ENCODE results near the gene COG8. TPM values are rescaled to one million over a fixed set of nuclear protein-coding genes. Genes with fewer than 3 reads are reported as not detected.

COG8 gene
- total and polyA plus RNA-seq, 2 of the 8 experiments (the other 6 are each of a cell fraction or from before 2014, with no cell fraction given), result 49.1 to 55.6 TPM

DNA sequence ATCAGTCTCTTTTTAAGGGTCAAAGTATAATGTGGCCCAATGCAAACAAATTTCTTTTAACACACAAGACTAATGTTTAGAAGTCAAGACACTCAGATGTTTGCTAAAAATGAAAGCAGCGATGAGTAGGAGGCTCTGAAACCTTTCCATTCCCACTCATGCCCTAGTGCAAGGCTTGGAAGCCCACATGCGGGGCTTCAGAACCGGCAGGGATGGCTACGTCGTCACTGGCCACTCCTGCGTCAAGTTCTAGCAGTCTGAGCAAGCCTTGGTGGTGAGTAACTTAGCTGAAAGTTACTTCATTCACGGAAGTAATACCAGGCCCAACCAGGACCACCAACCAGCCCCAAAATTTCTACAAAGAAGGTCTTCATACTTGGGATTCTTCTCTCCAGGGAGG lies 27.1 kb upstream of the COG8 start:
- no peaks in the 10 kb centered on the region for H3K23me2 ChIP-seq (ENCODE audit: low read depth, low read length)
- H2BK12ac ChIP-seq (ENCODE audit: low read depth, low read length), result no peak overlapping the region
- FAIRE-seq, result no peak
- no peak overlapping the region for H4K5ac ChIP-seq (ENCODE audit: insufficient read length, low read depth, low read length)
- H2BK15ac ChIP-seq (ENCODE audit: low read length), result no peak overlapping the region
- no peak overlapping the region for H2BK5ac ChIP-seq (ENCODE audit: low read depth, low read length)
- H3K9ac ChIP-seq (replicated peaks in 1 of 4; ENCODE audit: extremely low read depth in 1 of 4, low read depth in 3 of 4, low read length in 3 of 4), result no peak overlapping the region
- H2AFZ ChIP-seq (ENCODE audit: low read length), result no peak overlapping the region
- H3K56ac ChIP-seq (replicated peaks; ENCODE audit: insufficient read length, low read depth, low read length), result no peak overlapping the region
- 90% methylated on average over 7 of the region's 7 CpGs; no CpG with 5 or more reads in 1 of the 2 experiments for WGBS, 2 experiments (ENCODE audit: extremely low coverage in 1 of 2, insufficient coverage in 1 of 2, insufficient read length in 1 of 2, insufficient replicate concordance in 2 of 2, low coverage in 1 of 2, low lambda C conversion rate in 2 of 2, missing lambda C conversion rate in 1 of 2)
- H3K36me3 ChIP-seq (ENCODE audit: control insufficient read depth in 2 of 4, insufficient read depth in 4 of 4, low read length in 3 of 4), result peaks cover 13 to 58% (median 39%) of the 10 kb centered on the region in 4 experiments
- H4K20me1 ChIP-seq (replicated peaks in 1 of 2; ENCODE audit: control insufficient read depth in 1 of 2, insufficient read depth in 2 of 2, low read length in 2 of 2), result peaks cover 0 to 4% of the 10 kb centered on the region in 2 experiments
- no peak overlapping the region for H4K8ac ChIP-seq (ENCODE audit: extremely low read depth, insufficient read depth, low read length)
- ChIA-PET POLR2A (ENCODE audit: partially characterized antibody) (interaction anchor here (1.2 to 1.4 kb wide), 3 partner anchors 13 to 38 kb away, joined by 3 read pairs; no protein-coding TSS in a partner anchor), CTCF (ENCODE audit: partially characterized antibody) (interaction anchor here (0.9 kb wide), 1 partner anchor 26 kb away, joined by 3 read pairs; no protein-coding TSS in a partner anchor)
- no peak overlapping the region for H3K4ac ChIP-seq (replicated peaks; ENCODE audit: insufficient read length, low read depth, low read length)
- H3K18ac ChIP-seq (ENCODE audit: extremely low read depth, low read length), result no peak overlapping the region
- no peaks in the 10 kb centered on the region for H3K4me1 ChIP-seq (replicated peaks in 1 of 4; ENCODE audit: control insufficient read depth in 3 of 4, insufficient read depth in 4 of 4, low read length in 3 of 4)
- no peak overlapping the region for H3K4me3 ChIP-seq (ENCODE audit: extremely low read depth in 1 of 4, insufficient read depth in 2 of 4, low read depth in 3 of 4, low read length in 4 of 4)
- no peak overlapping the region for H3K23ac ChIP-seq (ENCODE audit: insufficient read length)
- no peak overlapping the region for H2BK120ac ChIP-seq (replicated peaks; ENCODE audit: low read depth, low read length)
- no peaks in the 10 kb centered on the region for H3K27me3 ChIP-seq (replicated peaks in 1 of 4; ENCODE audit: control insufficient read depth in 3 of 4, extremely low read depth in 1 of 4, insufficient read depth in 3 of 4, low read length in 3 of 4)
- no peak for TF ChIP-seq BACH1 (IDR thresholded peaks at IDR 0.05; ENCODE audit: low read length)
- TF ChIP-seq POU5F1 (IDR thresholded peaks at IDR 0.05; ENCODE audit: low read depth, low read length), result no peak
- no peak for TF ChIP-seq CHD1 (IDR thresholded peaks at IDR 0.05; ENCODE audit: low read depth, low read length)
- TF ChIP-seq POLR2AphosphoS5 (IDR thresholded peaks at IDR 0.05; ENCODE audit: low read depth, low read length), result no peak
- no peak for TF ChIP-seq EP300 (IDR thresholded peaks at IDR 0.05; ENCODE audit: borderline replicate concordance in 1 of 2, low read depth in 2 of 2, low read length in 2 of 2)
- TF ChIP-seq SIX5 (IDR thresholded peaks at IDR 0.05; ENCODE audit: low read depth, low read length), result no peak
- no peak for TF ChIP-seq HDAC6 (IDR thresholded peaks at IDR 0.05; ENCODE audit: low read depth, low read length)
- TF ChIP-seq YY1 (IDR thresholded peaks at IDR 0.05; ENCODE audit: low read depth, low read length), result no peak
- TF ChIP-seq, protein P1, sequence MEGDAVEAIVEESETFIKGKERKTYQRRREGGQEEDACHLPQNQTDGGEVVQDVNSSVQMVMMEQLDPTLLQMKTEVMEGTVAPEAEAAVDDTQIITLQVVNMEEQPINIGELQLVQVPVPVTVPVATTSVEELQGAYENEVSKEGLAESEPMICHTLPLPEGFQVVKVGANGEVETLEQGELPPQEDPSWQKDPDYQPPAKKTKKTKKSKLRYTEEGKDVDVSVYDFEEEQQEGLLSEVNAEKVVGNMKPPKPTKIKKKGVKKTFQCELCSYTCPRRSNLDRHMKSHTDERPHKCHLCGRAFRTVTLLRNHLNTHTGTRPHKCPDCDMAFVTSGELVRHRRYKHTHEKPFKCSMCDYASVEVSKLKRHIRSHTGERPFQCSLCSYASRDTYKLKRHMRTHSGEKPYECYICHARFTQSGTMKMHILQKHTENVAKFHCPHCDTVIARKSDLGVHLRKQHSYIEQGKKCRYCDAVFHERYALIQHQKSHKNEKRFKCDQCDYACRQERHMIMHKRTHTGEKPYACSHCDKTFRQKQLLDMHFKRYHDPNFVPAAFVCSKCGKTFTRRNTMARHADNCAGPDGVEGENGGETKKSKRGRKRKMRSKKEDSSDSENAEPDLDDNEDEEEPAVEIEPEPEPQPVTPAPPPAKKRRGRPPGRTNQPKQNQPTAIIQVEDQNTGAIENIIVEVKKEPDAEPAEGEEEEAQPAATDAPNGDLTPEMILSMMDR (IDR thresholded peaks at IDR 0.05; ENCODE audit: control extremely low read depth in 1 of 3, insufficient read depth in 1 of 3, low read depth in 1 of 3, low read length in 3 of 3), result no peak
- no peaks in the 10 kb centered on the region for H3K9me3 ChIP-seq (ENCODE audit: insufficient read depth in 2 of 2, low read depth in 1 of 2, low read length in 1 of 2)
- H3K79me2 ChIP-seq (ENCODE audit: control insufficient read depth in 1 of 2, insufficient read depth in 2 of 2, low read length in 2 of 2), result no peaks in the 10 kb centered on the region
- no peak for DNase-seq (ENCODE audit: low read depth in 1 of 2, low spot score in 2 of 2)
- H3K79me1 ChIP-seq (ENCODE audit: low read depth, low read length), result no peaks in the 10 kb centered on the region
- no peak overlapping the region for H3K14ac ChIP-seq (ENCODE audit: insufficient read length)
- no peak overlapping the region for H3K27ac ChIP-seq (ENCODE audit: low read depth, low read length)
- no peak overlapping the region for H2AK5ac ChIP-seq (ENCODE audit: low read depth, low read length)
- H3K4me2 ChIP-seq (ENCODE audit: insufficient read depth in 1 of 2, low read depth in 2 of 2, low read length in 2 of 2), result no peak overlapping the region
- H4K91ac ChIP-seq (replicated peaks; ENCODE audit: insufficient read length, low read length), result no peak overlapping the region
- H2BK20ac ChIP-seq (ENCODE audit: low read length), result no peak overlapping the region
